EH (cell line): Measurements from ENCODE around the gene NEIL1.

Experiments
- DNase-seq: peaks from one replicate; pipeline ENCODE4 v3.0.0-alpha.2; 2015; ENCODE audit warnings: low read depth

Gene NEIL1

GRCh38 chr15:75356517-75356916, 9.7 kb downstream of the NEIL1 start:
- no peak for DNase-seq

- no peak for DNase-seq
Measured at GRCh38 chr15:75357976-75358673, 11.3 kb downstream of the NEIL1 start.

GRCh38 chr15:75358771-75359536, 12.1 kb downstream of the NEIL1 start:
- DNase-seq, result no peak

GRCh38 chr15:75359537-75360250, 12.9 kb downstream of the NEIL1 start:
- DNase-seq, result no peak

- DNase-seq, result no peak
Measured at GRCh38 chr15:75360391-75360790, 13.6 kb downstream of the NEIL1 start.

GRCh38 chr15:75360856-75361255, 14.0 kb downstream of the NEIL1 start:
- DNase-seq, result no peak

GRCh38 chr15:75361361-75361988, 14.6 kb downstream of the NEIL1 start:
- DNase-seq, result no peak

GRCh38 chr15:75361989-75362641, 15.3 kb downstream of the NEIL1 start:
- DNase-seq, result no peak

GRCh38 chr15:75362642-75363249, 15.9 kb downstream of the NEIL1 start:
- DNase-seq, result no peak

- DNase-seq, result no peak
Measured at GRCh38 chr15:75363786-75364185, 16.9 kb downstream of the NEIL1 start.

GRCh38 chr15:75364881-75365280, 18.0 kb downstream of the NEIL1 start:
- DNase-seq, result no peak

- DNase-seq, result no peak
Measured at GRCh38 chr15:75366163-75366562, 19.3 kb downstream of the NEIL1 start.

GRCh38 chr15:75367006-75367405, 20.2 kb downstream of the NEIL1 start:
- DNase-seq, result no peak

- no peak for DNase-seq
Measured at GRCh38 chr15:75367406-75367912, 20.6 kb downstream of the NEIL1 start.

GRCh38 chr15:75367913-75368688, 21.3 kb downstream of the NEIL1 start, which contains the start of gene MAN2C1:
Gene MAN2C1 (minus strand): TSS chr15:75368607. CDS start chr15:75368583, 24 bp downstream.
- peak; percentile 97 for DNase-seq

GRCh38 chr15:75368689-75369239, 21.9 kb downstream of the NEIL1 start:
- no peak for DNase-seq

GRCh38 chr15:75369897-75370581, 23.2 kb downstream of the NEIL1 start:
- DNase-seq, result no peak

GRCh38 chr15:75371486-75371885, 24.6 kb downstream of the NEIL1 start:
- no peak for DNase-seq

- DNase-seq, result no peak
Measured at GRCh38 chr15:75371901-75372688, 25.3 kb downstream of the NEIL1 start.
